Testis (tissue), 2 donors: Measurements from ENCODE around the gene TXNDC8.

ENCODE experiments used
- CTCF ChIP-seq, 3 experiments: fragments of 450-650 bp in 2 of 3; fragments of 200-600 bp in 1 of 3; sonication (generic) in 1 of 3; IDR thresholded peaks; one replicate each; pipeline ENCODE4 v1.5.1; 2016 to 2019; ENCODE audit warnings: antibody characterized with exemption in 3 of 3, mild to moderate bottlenecking in 2 of 3, moderate library complexity in 1 of 3
- POLR2A ChIP-seq: fragments of 450-650 bp; IDR thresholded peaks from one replicate; pipeline ENCODE4 v1.6.1; 2017; ENCODE audit warnings: antibody characterized with exemption, mild to moderate bottlenecking, moderate library complexity

DNA sequence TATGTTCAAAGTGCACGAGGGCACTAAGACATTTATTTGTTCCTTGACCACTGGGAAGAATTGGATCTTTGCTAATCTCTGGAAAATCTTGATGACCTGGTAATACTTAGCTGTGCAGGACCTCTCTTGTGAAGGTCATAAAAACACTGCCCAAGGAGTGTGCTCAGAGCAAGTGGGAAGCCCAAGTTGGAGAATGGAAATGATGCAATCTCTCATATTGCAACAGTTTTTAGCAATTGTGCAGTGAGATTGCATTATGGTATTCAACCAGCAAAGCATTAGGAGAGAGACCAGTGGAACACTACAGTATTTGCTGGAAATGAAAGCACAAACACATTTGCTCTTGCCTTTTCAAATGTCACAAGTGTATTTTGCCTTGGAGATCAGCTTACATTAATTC is 34.5 kb downstream of the TXNDC8 start:
- TF ChIP-seq CTCF (IDR thresholded peaks at IDR 0.05) (no peak), POLR2A (no peak)
